CD14-positive monocyte (primary cell): ENCODE results near the gene EGLN2. TPM values are rescaled to one million over a fixed set of nuclear protein-coding genes. Genes with fewer than 3 reads are reported as not detected.

Experiments used
- DNase-seq, 3 donors: peaks; one replicate each; pipeline ENCODE4 v3.0.0-alpha.2; 2011 to 2022
- H2AFZ ChIP-seq: 2 replicates; pipeline ENCODE4 v1.6.0; 2012; ENCODE audit warnings: mild to moderate bottlenecking, low read depth, low read length, inconsistent platforms; ENCODE audit not compliant: insufficient read depth, poor library complexity, severe bottlenecking
- H3K27ac ChIP-seq, 2 donors: 1 replicate in 1 of 2; 2 replicates in 1 of 2; pipeline ENCODE4 v1.5.1; 2012 to 2013; ENCODE audit warnings: low read length in 2 of 2, control low read depth in 1 of 2, inconsistent platforms in 1 of 2, low read depth in 1 of 2, mild to moderate bottlenecking in 1 of 2
- H3K27me3 ChIP-seq, 2 donors: one replicate each; pipeline versions ENCODE4 v1.6.0 to v1.6.1; 2011 to 2013; ENCODE audit warnings: low read length in 2 of 2; ENCODE audit not compliant: control insufficient read depth in 2 of 2, insufficient read depth in 2 of 2
- H3K36me3 ChIP-seq, 2 donors: replicated peaks in 1 of 2; 1 replicate in 1 of 2; 2 replicates in 1 of 2; pipeline versions ENCODE4 v1.5.1 to v1.6.1; 2012 to 2013; ENCODE audit warnings: low read length in 2 of 2, control low read depth in 1 of 2, inconsistent platforms in 1 of 2, mild to moderate bottlenecking in 1 of 2; ENCODE audit not compliant: insufficient read depth in 2 of 2, control insufficient read depth in 1 of 2
- H3K4me1 ChIP-seq, 2 donors: 1 replicate in 1 of 2; 2 replicates in 1 of 2; pipeline versions ENCODE4 v1.5.1 to v1.6.1; 2012 to 2013; ENCODE audit warnings: low read length in 2 of 2, control low read depth in 1 of 2, inconsistent platforms in 1 of 2, mild to moderate bottlenecking in 1 of 2, moderate library complexity in 1 of 2; ENCODE audit not compliant: insufficient read depth in 2 of 2, control insufficient read depth in 1 of 2
- H3K4me2 ChIP-seq: replicated peaks from 2 replicates; pipeline ENCODE3; 2012; ENCODE audit warnings: low read length, moderate library complexity, mild to moderate bottlenecking; ENCODE audit not compliant: poor library complexity, severe bottlenecking; ENCODE audit errors: extremely low read depth
- H3K4me3 ChIP-seq, 3 experiments: fragments of 200-600 bp in 1 of 3; sonication (generic) in 1 of 3; replicated peaks in 1 of 3; 1 replicate in 2 of 3; 2 replicates in 1 of 3; pipeline ENCODE4 v1.5.1; 2011 to 2013; ENCODE audit warnings: low read length in 3 of 3, mild to moderate bottlenecking in 3 of 3, control low read depth in 2 of 3, low read depth in 2 of 3, inconsistent platforms in 1 of 3, moderate library complexity in 1 of 3
- H3K79me2 ChIP-seq: 2 replicates; pipeline ENCODE4 v1.6.0; 2012; ENCODE audit warnings: mild to moderate bottlenecking, control low read depth, inconsistent platforms, low read length, moderate library complexity; ENCODE audit not compliant: insufficient read depth
- H3K9ac ChIP-seq: 2 replicates; pipeline ENCODE4 v1.6.0; 2017; ENCODE audit warnings: low read length, mild to moderate bottlenecking; ENCODE audit not compliant: insufficient read depth, poor library complexity, severe bottlenecking
- H3K9me3 ChIP-seq, 2 donors: replicated peaks in 1 of 2; 1 replicate in 1 of 2; 2 replicates in 1 of 2; pipeline versions ENCODE4 v1.5.1 to v1.6.1; 2012 to 2013; ENCODE audit warnings: low read length in 2 of 2, control low read depth in 1 of 2; ENCODE audit not compliant: control insufficient read depth in 1 of 2, insufficient read depth in 1 of 2
- H4K20me1 ChIP-seq: 2 replicates; pipeline ENCODE4 v1.6.0; 2012; ENCODE audit warnings: mild to moderate bottlenecking, low read length, control low read depth, moderate library complexity; ENCODE audit not compliant: insufficient read depth
- H3K27ac Mint-ChIP-seq, 7 donors: one replicate each; pipeline ENCODE4 v1.8.0; 2020; ENCODE audit warnings: mild to moderate bottlenecking in 7 of 7, mixed read lengths in 7 of 7, moderate library complexity in 6 of 7, inconsistent platforms in 2 of 7
- H3K27me3 Mint-ChIP-seq, 3 donors: one replicate each; pipeline ENCODE4 v1.8.0; 2021 to 2022; ENCODE audit warnings: low read depth in 3 of 3, mild to moderate bottlenecking in 3 of 3, mixed read lengths in 3 of 3, moderate library complexity in 3 of 3, inconsistent platforms in 1 of 3
- H3K36me3 Mint-ChIP-seq, 2 donors: one replicate each; pipeline ENCODE4 v1.8.0; 2020; ENCODE audit warnings: mixed read lengths in 2 of 2, inconsistent platforms in 1 of 2, mild to moderate bottlenecking in 1 of 2
- H3K4me1 Mint-ChIP-seq: one replicate; pipeline ENCODE4 v1.8.0; 2020; ENCODE audit warnings: mild to moderate bottlenecking, mixed read lengths
- H3K4me3 Mint-ChIP-seq, 2 donors: one replicate each; pipeline ENCODE4 v1.8.0; 2020; ENCODE audit warnings: mild to moderate bottlenecking in 2 of 2, mixed read lengths in 2 of 2, moderate library complexity in 1 of 2
- H3K9me3 Mint-ChIP-seq, 7 donors: one replicate each; pipeline ENCODE4 v1.8.0; 2020 to 2022; ENCODE audit warnings: mixed read lengths in 7 of 7, mild to moderate bottlenecking in 6 of 7, moderate library complexity in 6 of 7, inconsistent platforms in 2 of 7
- CTCF ChIP-seq: fragments of 200-600 bp; IDR thresholded peaks from one replicate; pipeline ENCODE4 v1.8.0; 2022; ENCODE audit warnings: antibody characterized with exemption, mild to moderate bottlenecking
- WGBS: methylation state at CpG from one replicate; pipeline ENCODE4 v1.1.5; 2013; ENCODE audit warnings: missing lambda C conversion rate; ENCODE audit not compliant: insufficient coverage; 5-methylcytosine and 5-hydroxymethylcytosine counted together
- intact Hi-C, 2 donors: fragments of 100-400 bp; cut with micrococcal nuclease; formaldehyde crosslinking; loops; one replicate each; pipeline versions ENCODE4 v1.15.0 to v1.15.1; 2023
- polyA plus RNA-seq, 3 donors: library from polyadenylated mRNA; depleted of rRNA in 1 of 3; unstranded in 2 of 3; stranded (reverse) in 1 of 3; fragments of 300-500 nt in 2 of 3; fragments of >200 nt in 1 of 3; fragmentation: Illumina TruSeq in 2 of 3; gene quantifications; 1 replicate in 2 of 3; 2 replicates in 1 of 3; pipeline ENCODE4 v1.2.3, GENCODE V29; 2012 to 2021

Gene EGLN2
- polyA plus RNA-seq, 3 donors, result 60.6 to 76.8 (median 64.5) TPM

DNA sequence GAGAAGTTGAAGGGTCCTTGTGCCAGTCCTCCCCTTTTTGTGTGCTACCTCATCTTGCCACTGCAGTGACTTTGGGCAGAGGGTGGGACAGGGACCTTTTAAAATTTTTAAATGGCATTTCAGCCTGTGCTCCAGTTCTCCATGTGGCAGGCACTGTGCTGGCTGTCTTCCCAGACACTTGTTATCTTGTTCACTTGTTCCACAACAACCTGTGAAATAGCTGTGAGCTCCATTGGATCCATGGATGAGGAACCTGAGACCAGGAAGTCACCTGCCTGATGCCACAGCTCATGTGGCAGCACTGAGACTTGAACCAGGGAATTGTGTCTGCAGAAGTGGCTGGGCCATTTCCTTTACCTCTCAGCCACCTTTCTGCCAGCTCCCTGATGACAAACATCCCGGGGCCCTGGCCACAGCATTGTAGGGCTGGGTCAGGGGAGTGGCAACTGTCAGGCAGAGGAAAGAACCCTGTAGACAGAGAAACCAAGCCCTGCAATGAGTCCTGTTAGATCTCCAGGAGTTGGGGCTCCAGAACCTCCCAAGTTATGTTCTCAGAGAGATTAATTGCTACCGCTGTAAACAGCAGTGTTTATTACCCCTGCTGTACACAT, 6.4 kb downstream of the EGLN2 start:
- peaks cover 81% of the 10 kb centered on the region for H3K79me2 ChIP-seq

More for the DNA sequence above, 6.4 kb downstream of the EGLN2 start:
- no peak overlapping the region for H3K4me3 ChIP-seq
- peaks cover 0 to 3% (median 2%) of the 10 kb centered on the region in 3 donors for H3K27me3 Mint-ChIP-seq
- intact Hi-C loops, result loop anchor here in 1 of 2 donors (10.0 kb wide), 1 partner anchor 51 kb away; the partner anchor contains the start of genes ACTMAP and SNRPA
- WGBS, result 88% methylated on average over 1 of the region's 2 CpGs
- H3K27me3 ChIP-seq, result no peaks in the 10 kb centered on the region
- H3K4me1 ChIP-seq, result peaks cover 65 to 73% of the 10 kb centered on the region in 2 donors
- no peak overlapping the region for H3K4me2 ChIP-seq
- H3K9me3 Mint-ChIP-seq, result no peaks in the 10 kb centered on the region
- no peak overlapping the region for H3K27ac ChIP-seq
- TF ChIP-seq CTCF, result no peak
- peaks cover 52 to 74% of the 10 kb centered on the region in 2 donors for H3K36me3 ChIP-seq
- H2AFZ ChIP-seq, result no peak overlapping the region
- H4K20me1 ChIP-seq, result peaks cover 97% of the 10 kb centered on the region
- no peak for DNase-seq
- no peak overlapping the region for H3K9ac ChIP-seq
- peaks cover 50 to 78% of the 10 kb centered on the region in 2 donors for H3K36me3 Mint-ChIP-seq
- H3K9me3 ChIP-seq, result no peaks in the 10 kb centered on the region
- H3K4me1 Mint-ChIP-seq, result peaks cover 83% of the 10 kb centered on the region
- no peak overlapping the region for H3K4me3 Mint-ChIP-seq
- peak overlapping the region; percentile 19 to 81 (median 77) for H3K27ac Mint-ChIP-seq
